ENCODE data around the gene ZNF317.

ZNF317 gene

GRCh38 chr19:9140159-9140874, at the start of gene ZNF317:
TSS of gene ZNF317 (plus strand) at chr19:9140397. CDS start at chr19:9156017, 15,620 bp downstream.
- DNase-seq (ENCODE audit: low read depth in 2 of 3, low spot score in 2 of 3), result peak; percentile 58 to 67 (median 64)

- DNase-seq (ENCODE audit: low read depth in 2 of 3, low spot score in 2 of 3), result no peak
Observed at GRCh38 chr19:9107375-9107774, 32.8 kb upstream of the ZNF317 start, which contains the start of gene OR7G2. TSS of gene OR7G2 (minus strand) at chr19:9107475. CDS start at chr19:9103243, 4,232 bp downstream.

GRCh38 chr19:9109959-9110358, 30.2 kb upstream of the ZNF317 start:
- no peak for DNase-seq (ENCODE audit: low read depth in 2 of 3, low spot score in 2 of 3)

GRCh38 chr19:9115307-9115813, 24.8 kb upstream of the ZNF317 start, which contains the start of gene OR7G1:
TSS of gene OR7G1 (minus strand) at chr19:9115763. CDS start at chr19:9115763, 0 bp downstream.
- no peak for DNase-seq (ENCODE audit: low read depth in 2 of 3, low spot score in 2 of 3)

GRCh38 chr19:9116547-9116946, 23.6 kb upstream of the ZNF317 start:
- no peak for DNase-seq (ENCODE audit: low read depth in 2 of 3, low spot score in 2 of 3)

GRCh38 chr19:9126900-9127405, 13.2 kb upstream of the ZNF317 start, which contains the start of gene OR7G3:
TSS of gene OR7G3 (minus strand) at chr19:9126950. CDS start at chr19:9126950, 0 bp downstream.
- no peak for DNase-seq (ENCODE audit: low read depth in 2 of 3, low spot score in 2 of 3)

GRCh38 chr19:9128171-9128570, 12.0 kb upstream of the ZNF317 start:
- no peak for DNase-seq (ENCODE audit: low read depth in 2 of 3, low spot score in 2 of 3)

- no peak for DNase-seq (ENCODE audit: low read depth in 2 of 3, low spot score in 2 of 3)
Observed at GRCh38 chr19:9130965-9131364, 9.2 kb upstream of the ZNF317 start.

- DNase-seq (ENCODE audit: low read depth in 2 of 3, low spot score in 2 of 3), result no peak
Observed at GRCh38 chr19:9132422-9132821, 7.8 kb upstream of the ZNF317 start.

- DNase-seq (ENCODE audit: low read depth in 2 of 3, low spot score in 2 of 3), result no peak
Observed at GRCh38 chr19:9139609-9140158, 513 bp upstream of the ZNF317 start.

- no peak for DNase-seq (ENCODE audit: low read depth in 2 of 3, low spot score in 2 of 3)
Observed at GRCh38 chr19:9144920-9145319, 4.7 kb downstream of the ZNF317 start.

GRCh38 chr19:9146882-9147281, 6.7 kb downstream of the ZNF317 start:
- no peak for DNase-seq (ENCODE audit: low read depth in 2 of 3, low spot score in 2 of 3)

- DNase-seq (ENCODE audit: low read depth in 2 of 3, low spot score in 2 of 3), result no peak
Observed at GRCh38 chr19:9148697-9149096, 8.5 kb downstream of the ZNF317 start.

GRCh38 chr19:9149997-9150396, 9.8 kb downstream of the ZNF317 start:
- DNase-seq (ENCODE audit: low read depth in 2 of 3, low spot score in 2 of 3), result no peak

GRCh38 chr19:9150650-9151049, 10.5 kb downstream of the ZNF317 start:
- no peak for DNase-seq (ENCODE audit: low read depth in 2 of 3, low spot score in 2 of 3)

GRCh38 chr19:9151367-9151766, 11.2 kb downstream of the ZNF317 start:
- DNase-seq (ENCODE audit: low read depth in 2 of 3, low spot score in 2 of 3), result no peak

GRCh38 chr19:9155591-9155990, 15.4 kb downstream of the ZNF317 start:
- no peak for DNase-seq (ENCODE audit: low read depth in 2 of 3, low spot score in 2 of 3)

GRCh38 chr19:9156304-9156703, 16.1 kb downstream of the ZNF317 start:
- DNase-seq (ENCODE audit: low read depth in 2 of 3, low spot score in 2 of 3), result no peak

- no peak for DNase-seq (ENCODE audit: low read depth in 2 of 3, low spot score in 2 of 3)
Observed at GRCh38 chr19:9159891-9160290, 19.7 kb downstream of the ZNF317 start.

- no peak for DNase-seq (ENCODE audit: low read depth in 2 of 3, low spot score in 2 of 3)
Observed at GRCh38 chr19:9161427-9161826, 21.2 kb downstream of the ZNF317 start.

GRCh38 chr19:9165261-9165660, 25.1 kb downstream of the ZNF317 start:
- no peak for DNase-seq (ENCODE audit: low read depth in 2 of 3, low spot score in 2 of 3)

- no peak for DNase-seq (ENCODE audit: low read depth in 2 of 3, low spot score in 2 of 3)
Observed at GRCh38 chr19:9166846-9167245, 26.6 kb downstream of the ZNF317 start.
